Skin of body (tissue), 3 donors: ENCODE data around the gene SOAT1. TPM values are rescaled to one million over a fixed set of nuclear protein-coding genes. Genes with fewer than 3 reads are reported as not detected.
"Not testable (repeated sequence)": the region's sequence is repeated elsewhere in the genome, so short reads cannot be mapped to it uniquely, and the experiment has no call there.

Experiments
- DNase-seq: peaks from one replicate; lab custom pipeline; 2025; lab: John Stamatoyannopoulos, UW
- small RNA-seq: library from RNA; depleted of rRNA; stranded (forward); fragments of <200 nt; gene quantifications from one replicate; pipeline ENCODE3, GENCODE V24; 2014; ENCODE audit warnings: low replicate concordance
- total RNA-seq: library from RNA; depleted of rRNA; stranded (reverse); fragments of >200 nt; gene quantifications from one replicate; pipeline ENCODE4 v1.2.3, GENCODE V29; 2014

SOAT1 gene
- total RNA-seq, 1 donor from 2014 or later = 46.4 TPM

GRCh38 chr1:179351281-179351680 is 57.7 kb downstream of the SOAT1 start:
- DNase-seq = no peak

GRCh38 chr1:179352236-179352635 is 58.6 kb downstream of the SOAT1 start:
- DNase-seq = no peak

- DNase-seq = no peak
Measured at GRCh38 chr1:179353546-179353945, 59.9 kb downstream of the SOAT1 start.

GRCh38 chr1:179361631-179362030 is 68.0 kb downstream of the SOAT1 start:
- DNase-seq = not testable (repeated sequence)

GRCh38 chr1:179365342-179366092 is 71.9 kb downstream of the SOAT1 start, which contains the start of gene AXDND1:
TSS of gene AXDND1 (plus strand) at chr1:179365971. CDS start at chr1:179366510, 539 bp downstream.
- DNase-seq = peak; percentile 93

- peak; percentile 47 for DNase-seq
Measured at GRCh38 chr1:179366093-179366800, 72.7 kb downstream of the SOAT1 start.

- DNase-seq = peak; percentile 72
Measured at GRCh38 chr1:179369751-179370341, 76.2 kb downstream of the SOAT1 start.

GRCh38 chr1:179372160-179372559 is 78.6 kb downstream of the SOAT1 start:
- no peak for DNase-seq

- no peak for DNase-seq
Measured at GRCh38 chr1:179376223-179376622, 82.6 kb downstream of the SOAT1 start.

- no peak for DNase-seq
Measured at GRCh38 chr1:179380299-179380698, 86.7 kb downstream of the SOAT1 start.

GRCh38 chr1:179384027-179384426 is 90.4 kb downstream of the SOAT1 start:
- no peak for DNase-seq

- no peak for DNase-seq
Measured at GRCh38 chr1:179385510-179385909, 91.9 kb downstream of the SOAT1 start.

GRCh38 chr1:179393721-179394120 is 100.1 kb downstream of the SOAT1 start:
- no peak for DNase-seq

GRCh38 chr1:179399399-179399798 is 105.8 kb downstream of the SOAT1 start:
- not testable (repeated sequence) for DNase-seq

Small RNA genes within 50 kb of the gene (small RNA-seq; reads per million reads assigned to genes)
- gene AL512326.2 = not detected

Other genes starting within 250 kb of the SOAT1 start
- gene TOR3A, start 211.7 kb upstream of the SOAT1 start, total RNA-seq = 19.6 TPM
- 16.9 TPM for gene ABL2, start 64.1 kb upstream of the SOAT1 start, total RNA-seq
- gene AXDND1, start 72.2 kb downstream of the SOAT1 start, total RNA-seq = 0.99 TPM